AG09309 (cell line): ENCODE measurements around the gene UNKL.

Experiments
- DNase-seq: peaks from one replicate; pipeline ENCODE4 v3.0.0-alpha.2; 2010; ENCODE audit warnings: low read depth
- H3K4me3 ChIP-seq: 2 replicates; pipeline ENCODE4 v1.5.1; 2011; ENCODE audit warnings: mild to moderate bottlenecking, low read depth, low read length, moderate library complexity; ENCODE audit not compliant: control insufficient read depth
- TF ChIP-seq, protein P1 (sequence below): IDR thresholded peaks from 2 replicates; pipeline ENCODE4 v1.5.1; 2011; ENCODE audit warnings: mild to moderate bottlenecking, low read depth, low read length, inconsistent platforms; ENCODE audit not compliant: insufficient read depth, control insufficient read depth; ENCODE audit errors: missing control alignments

The UNKL gene

DNA sequence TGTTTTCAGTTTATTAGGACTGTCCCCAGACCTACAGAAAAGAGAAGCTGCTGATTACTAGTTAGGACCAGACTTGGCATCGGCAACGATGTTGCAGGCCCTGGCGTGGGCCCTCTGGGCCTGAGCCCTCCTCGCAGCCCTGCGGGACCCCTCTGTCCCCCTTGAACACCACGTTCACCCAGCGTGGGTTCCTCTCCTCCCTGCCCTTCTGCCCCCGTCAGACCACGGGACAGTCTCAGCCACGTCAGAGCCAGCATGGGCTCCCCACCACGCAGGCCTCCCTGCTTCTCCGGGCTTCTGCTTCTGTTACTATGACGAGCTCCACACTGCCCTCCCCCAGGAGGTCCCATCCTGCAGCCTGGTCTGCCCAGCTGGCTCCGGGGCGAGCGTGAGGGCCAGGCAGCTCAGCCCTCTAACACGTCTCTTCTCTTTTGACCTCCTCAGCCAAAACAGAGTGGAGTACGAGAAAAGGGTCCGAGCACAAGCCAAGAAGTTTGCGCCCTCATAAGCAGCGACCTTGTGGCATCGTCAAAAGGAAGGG, 90.1 kb downstream of the UNKL start:
- TF ChIP-seq, protein P1, sequence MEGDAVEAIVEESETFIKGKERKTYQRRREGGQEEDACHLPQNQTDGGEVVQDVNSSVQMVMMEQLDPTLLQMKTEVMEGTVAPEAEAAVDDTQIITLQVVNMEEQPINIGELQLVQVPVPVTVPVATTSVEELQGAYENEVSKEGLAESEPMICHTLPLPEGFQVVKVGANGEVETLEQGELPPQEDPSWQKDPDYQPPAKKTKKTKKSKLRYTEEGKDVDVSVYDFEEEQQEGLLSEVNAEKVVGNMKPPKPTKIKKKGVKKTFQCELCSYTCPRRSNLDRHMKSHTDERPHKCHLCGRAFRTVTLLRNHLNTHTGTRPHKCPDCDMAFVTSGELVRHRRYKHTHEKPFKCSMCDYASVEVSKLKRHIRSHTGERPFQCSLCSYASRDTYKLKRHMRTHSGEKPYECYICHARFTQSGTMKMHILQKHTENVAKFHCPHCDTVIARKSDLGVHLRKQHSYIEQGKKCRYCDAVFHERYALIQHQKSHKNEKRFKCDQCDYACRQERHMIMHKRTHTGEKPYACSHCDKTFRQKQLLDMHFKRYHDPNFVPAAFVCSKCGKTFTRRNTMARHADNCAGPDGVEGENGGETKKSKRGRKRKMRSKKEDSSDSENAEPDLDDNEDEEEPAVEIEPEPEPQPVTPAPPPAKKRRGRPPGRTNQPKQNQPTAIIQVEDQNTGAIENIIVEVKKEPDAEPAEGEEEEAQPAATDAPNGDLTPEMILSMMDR = no peak
- H3K4me3 ChIP-seq = no peak overlapping the region

DNA sequence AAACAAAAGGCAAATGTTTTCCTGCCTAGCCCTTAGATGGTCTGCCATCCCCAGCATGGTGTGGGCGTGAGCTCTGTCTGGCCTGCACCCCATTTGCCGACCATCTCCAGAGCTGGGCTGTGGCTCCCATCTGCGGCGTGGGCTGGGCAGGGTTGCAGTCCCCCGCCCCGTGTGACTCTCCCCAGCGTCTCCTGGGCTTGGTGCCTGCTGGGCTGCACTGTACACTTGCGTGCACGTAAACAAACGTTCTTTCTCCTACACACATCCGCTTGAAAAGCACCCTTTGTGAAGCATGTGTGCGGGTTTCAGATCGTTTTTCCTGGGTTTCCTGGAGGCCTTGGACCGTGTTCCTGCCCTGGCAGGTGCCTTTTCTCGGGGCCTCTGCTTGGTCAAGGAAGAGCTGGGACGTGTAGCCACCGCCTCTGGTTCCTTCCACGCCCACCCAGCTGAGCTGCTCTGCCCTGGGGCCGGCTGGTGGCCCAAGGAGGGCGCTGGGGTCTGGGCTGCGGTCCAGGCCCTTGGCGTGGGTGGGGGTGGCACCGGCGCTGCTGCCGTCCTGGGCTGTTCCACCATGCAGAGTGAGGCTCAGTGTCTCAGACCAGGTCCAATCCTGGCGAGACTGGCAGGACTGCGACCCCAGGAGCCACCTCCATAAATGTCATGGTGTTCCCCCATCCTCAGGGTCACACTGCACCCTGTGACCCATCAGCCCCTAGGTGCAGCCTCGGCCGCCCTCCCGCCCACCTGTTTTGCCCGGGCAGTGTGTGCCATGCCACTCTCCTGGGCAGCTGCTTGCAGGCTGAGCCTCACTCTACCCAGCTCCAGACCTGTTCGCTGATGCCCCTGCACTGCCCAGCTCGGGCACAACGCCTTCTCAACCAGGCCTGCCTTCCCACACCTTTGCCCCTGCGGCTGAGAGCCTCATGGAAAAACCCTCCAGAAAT, 90.9 kb downstream of the UNKL start:
- no peak for DNase-seq

More for the DNA sequence above, 90.1 kb downstream of the UNKL start:
- no peak for DNase-seq

DNA sequence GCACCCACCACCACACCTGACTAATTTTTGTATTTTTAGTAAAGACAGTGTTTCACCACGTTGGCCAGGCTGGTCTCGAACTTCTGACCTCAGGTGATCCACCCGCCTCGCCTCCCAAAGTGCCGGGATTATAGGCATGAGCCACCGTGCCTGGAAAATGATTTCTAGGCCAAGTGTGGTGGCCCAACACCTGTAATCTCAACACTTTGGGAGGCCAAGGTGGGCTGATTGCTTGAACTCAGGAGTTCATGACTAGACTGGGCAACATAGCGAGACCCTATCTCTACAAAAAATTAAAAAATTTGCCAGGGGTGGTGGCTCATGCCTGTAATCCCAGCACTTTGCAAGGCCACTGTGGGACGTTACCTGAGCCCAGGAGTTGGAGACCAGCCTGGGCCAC, 92.1 kb downstream of the UNKL start:
- no peak overlapping the region for H3K4me3 ChIP-seq
- TF ChIP-seq, protein P1 = no peak
- no peak for DNase-seq

More for the DNA sequence above, 90.9 kb downstream of the UNKL start:
- TF ChIP-seq, protein P1 = no peak
- H3K4me3 ChIP-seq = no peak overlapping the region

DNA sequence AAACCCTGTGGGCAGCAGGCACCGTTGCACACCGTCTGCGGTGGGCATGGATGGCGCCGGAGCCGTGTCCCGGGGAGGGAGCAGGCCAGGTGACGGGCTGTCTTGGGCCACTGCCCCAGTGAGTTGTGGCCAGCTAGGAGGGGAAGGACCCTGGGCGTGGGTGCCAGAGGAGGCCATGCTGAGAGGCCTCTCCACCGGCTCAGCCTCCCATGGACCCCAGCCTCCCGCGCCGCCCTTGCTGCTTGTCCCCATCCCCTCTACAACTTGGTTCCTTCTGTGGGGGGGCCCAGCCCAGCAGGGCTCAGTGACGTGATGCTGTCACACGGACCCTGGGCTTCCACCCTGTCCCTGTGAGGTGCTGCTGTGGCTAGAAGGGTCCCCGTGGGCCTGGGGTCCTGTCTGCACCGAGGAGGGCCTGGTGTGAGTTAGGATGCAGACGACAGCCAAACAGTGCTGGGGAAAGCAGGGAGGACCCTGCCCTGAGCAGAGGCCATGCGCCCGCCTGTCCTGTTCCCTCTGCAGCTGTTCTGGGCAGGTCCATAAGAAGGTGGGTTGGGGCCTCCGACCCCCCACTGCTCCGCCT, 93.8 kb downstream of the UNKL start:
- DNase-seq = no peak
- no peak overlapping the region for H3K4me3 ChIP-seq
- TF ChIP-seq, protein P1 = no peak

DNA sequence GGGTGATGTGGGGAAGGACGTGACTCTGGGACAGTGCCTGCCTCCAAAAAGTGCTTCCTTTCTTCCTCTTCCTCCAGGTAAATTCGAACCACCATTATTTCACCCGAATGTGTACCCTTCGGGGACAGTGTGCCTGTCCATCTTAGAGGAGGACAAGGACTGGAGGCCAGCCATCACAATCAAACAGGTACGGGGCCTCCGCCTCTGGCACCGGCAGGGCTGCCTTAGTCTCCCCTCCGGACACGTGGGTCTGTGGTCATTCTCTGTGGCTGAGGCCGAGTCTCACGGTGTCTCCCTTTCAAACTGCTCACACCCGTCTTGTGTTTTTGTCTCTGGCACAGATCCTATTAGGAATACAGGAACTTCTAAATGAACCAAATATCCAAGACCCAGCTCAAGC, 94.4 kb downstream of the UNKL start:
- TF ChIP-seq, protein P1 = no peak
- H3K4me3 ChIP-seq = no peak overlapping the region
- DNase-seq = no peak

DNA sequence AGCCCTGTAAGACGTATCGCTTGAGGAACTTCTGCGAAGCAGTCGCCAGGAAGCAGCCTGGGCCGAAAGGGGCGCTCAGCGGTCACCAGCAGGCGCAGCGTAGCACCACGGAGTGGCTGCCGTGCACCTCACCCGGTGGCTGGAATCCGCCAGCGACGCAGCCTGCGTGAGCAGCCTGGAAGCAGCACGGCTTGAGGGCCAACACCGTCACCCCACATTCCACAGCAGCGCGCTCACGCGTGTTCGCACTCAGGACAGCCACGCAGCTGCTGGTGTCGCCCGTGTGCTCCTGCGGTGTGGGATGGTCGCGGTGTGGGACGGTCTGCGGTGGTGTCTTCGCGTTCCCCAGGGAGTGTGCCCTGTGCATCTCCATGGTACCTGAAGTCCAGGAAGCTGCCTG, 95.5 kb downstream of the UNKL start:
- DNase-seq = no peak
- TF ChIP-seq, protein P1 = no peak

More for the DNA sequence above, 95.5 kb downstream of the UNKL start:
- H3K4me3 ChIP-seq = no peak overlapping the region
